K562 (cell line): ENCODE results near the gene SMAP2. TPM values are rescaled to one million over a fixed set of nuclear protein-coding genes. Genes with fewer than 3 reads are reported as not detected.

Experiments used
- CCAR2 ChIP-seq: fragments of 200-400 bp; formaldehyde crosslinking; IDR thresholded peaks from 2 replicates; pipeline ENCODE4 v1.6.1; 2017; ENCODE audit warnings: mild to moderate bottlenecking, low read depth, low read length
- CEBPB ChIP-seq: fragments of 450-650 bp; IDR thresholded peaks from 2 replicates; pipeline ENCODE4 v1.6.1; 2016; ENCODE audit warnings: missing genetic modification characterization, missing compliant biosample characterization
- KAT2B ChIP-seq: IDR thresholded peaks from one replicate; pipeline ENCODE4 v1.6.1; 2012; ENCODE audit warnings: low read depth, mild to moderate bottlenecking, control low read depth, inconsistent platforms, low read length, moderate library complexity
- MYBL2 ChIP-seq, 2 experiments: fragments of 450-650 bp in 1 of 2; sonication (generic) in 1 of 2; formaldehyde crosslinking in 1 of 2; IDR thresholded peaks; 2 replicates each; pipeline versions ENCODE4 v1.6.1 to v1.8.1; 2017 to 2022; ENCODE audit warnings: borderline replicate concordance in 1 of 2, inconsistent platforms in 1 of 2, low read depth in 1 of 2, mild to moderate bottlenecking in 1 of 2, missing genetic modification reagents in 1 of 2, moderate library complexity in 1 of 2
- OTX1 ChIP-seq: fragments of 450-650 bp; formaldehyde crosslinking; IDR thresholded peaks from 2 replicates; pipeline ENCODE4 v1.4.0; 2022; ENCODE audit warnings: mild to moderate bottlenecking
- ZNF76 ChIP-seq: fragments of 250-450 bp; sonication (Bioruptor Pico); IDR thresholded peaks from 2 replicates; pipeline ENCODE4 v1.4.0; 2020; ENCODE audit warnings: mild to moderate bottlenecking, moderate library complexity, borderline replicate concordance
- polyA plus RNA-seq, 8 experiments: library from polyadenylated mRNA; depleted of rRNA in 4 of 8; stranded (reverse) in 5 of 8; unstranded in 3 of 8; fragments of >200 nt; fragmentation: Nextera tagmentation in 2 of 8; fragmentation: Illumina TruSeq in 1 of 8; extraction: Ambion mirVana in 2 of 8; extraction: Trizol in 1 of 8; gene quantifications; 2 replicates each; pipeline versions ENCODE4 v1.2.1 to v1.2.3, GENCODE V29; 2011 to 2014; ENCODE audit warnings: inconsistent platforms in 1 of 8, missing spikeins in 1 of 8
- total RNA-seq, 7 experiments: library from RNA; depleted of rRNA in 6 of 7; stranded (reverse); fragments of >200 nt in 6 of 7; fragmentation: Illumina TruSeq in 2 of 7; extraction: Trizol in 2 of 7; gene quantifications; 2 replicates each; pipeline versions ENCODE4 v1.2.1 to v1.2.3, GENCODE V29; 2011 to 2021; ENCODE audit warnings: low replicate concordance in 1 of 7
- TF ChIP-seq, protein P1 (sequence below): sonication (generic); formaldehyde crosslinking; IDR thresholded peaks from 2 replicates; pipeline ENCODE4 v1.8.0; 2022; ENCODE audit warnings: missing genetic modification reagents, mild to moderate bottlenecking, borderline replicate concordance
- TF ChIP-seq, protein P2 (sequence below): sonication (generic); formaldehyde crosslinking; IDR thresholded peaks from 2 replicates; pipeline ENCODE4 v1.9.0; 2022; ENCODE audit warnings: mild to moderate bottlenecking, missing genetic modification reagents
- TF ChIP-seq, protein P3 (sequence below): sonication (generic); formaldehyde crosslinking; IDR thresholded peaks from 2 replicates; pipeline ENCODE4 v1.8.0; 2023; ENCODE audit warnings: missing genetic modification reagents, mild to moderate bottlenecking, borderline replicate concordance
- TF ChIP-seq, protein P4 (sequence below): fragments of 450-650 bp; IDR thresholded peaks from 2 replicates; pipeline ENCODE4 v1.6.1; 2016; ENCODE audit warnings: low read depth

SMAP2 gene
- total and polyA plus RNA-seq, 9 of the 15 experiments (the other 6 are each of a cell fraction or from before 2014, with no cell fraction given): 38.7 to 212 (median 94.1) TPM

DNA sequence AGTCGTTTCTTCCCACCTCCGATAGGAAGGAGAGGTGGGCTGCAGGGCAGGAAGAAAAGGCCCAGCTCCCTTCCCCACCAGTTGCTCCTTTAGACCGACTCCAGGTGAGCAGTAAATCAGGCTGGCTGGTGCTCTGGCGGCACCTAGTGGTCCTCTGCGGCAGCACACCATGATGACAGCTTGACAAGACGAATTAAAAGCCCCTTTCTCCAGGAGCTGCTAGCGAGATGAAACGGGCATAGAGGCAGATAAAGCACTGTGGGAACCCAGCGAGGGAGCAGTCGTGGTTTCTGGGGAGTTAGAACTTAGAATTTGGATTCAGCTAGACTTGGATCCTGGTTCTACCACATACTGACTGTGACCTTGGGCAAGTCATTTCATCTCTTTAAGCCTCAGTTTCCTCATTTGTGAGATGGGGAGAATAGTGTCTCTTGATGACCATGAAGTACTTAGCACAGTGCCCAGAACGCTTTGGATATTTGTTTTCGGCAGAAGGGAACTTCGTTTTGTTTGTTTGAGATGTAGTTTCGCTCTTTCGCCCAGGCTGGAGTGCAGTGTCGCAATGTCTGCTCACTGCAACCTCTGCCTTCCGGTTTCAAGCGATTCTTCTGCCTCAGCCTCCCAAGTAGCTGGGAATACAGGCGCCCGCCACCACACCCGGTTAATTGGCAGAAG, 34.6 kb upstream of the SMAP2 start (continued):
- TF ChIP-seq CCAR2: no peak
- TF ChIP-seq, protein P1, sequence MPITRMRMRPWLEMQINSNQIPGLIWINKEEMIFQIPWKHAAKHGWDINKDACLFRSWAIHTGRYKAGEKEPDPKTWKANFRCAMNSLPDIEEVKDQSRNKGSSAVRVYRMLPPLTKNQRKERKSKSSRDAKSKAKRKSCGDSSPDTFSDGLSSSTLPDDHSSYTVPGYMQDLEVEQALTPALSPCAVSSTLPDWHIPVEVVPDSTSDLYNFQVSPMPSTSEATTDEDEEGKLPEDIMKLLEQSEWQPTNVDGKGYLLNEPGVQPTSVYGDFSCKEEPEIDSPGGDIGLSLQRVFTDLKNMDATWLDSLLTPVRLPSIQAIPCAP (CRISPR knock-in tag): no peak
- TF ChIP-seq MYBL2 (IDR thresholded peaks at IDR 0.05; ENCODE audit: low read depth): no peak
- TF ChIP-seq MYBL2 (CRISPR knock-in tag; IDR thresholded peaks at IDR 0.05; ENCODE audit: borderline replicate concordance): no peak
- no peak for TF ChIP-seq OTX1 (CRISPR knock-in tag)
- TF ChIP-seq ZNF76: no peak
- TF ChIP-seq, protein P2, sequence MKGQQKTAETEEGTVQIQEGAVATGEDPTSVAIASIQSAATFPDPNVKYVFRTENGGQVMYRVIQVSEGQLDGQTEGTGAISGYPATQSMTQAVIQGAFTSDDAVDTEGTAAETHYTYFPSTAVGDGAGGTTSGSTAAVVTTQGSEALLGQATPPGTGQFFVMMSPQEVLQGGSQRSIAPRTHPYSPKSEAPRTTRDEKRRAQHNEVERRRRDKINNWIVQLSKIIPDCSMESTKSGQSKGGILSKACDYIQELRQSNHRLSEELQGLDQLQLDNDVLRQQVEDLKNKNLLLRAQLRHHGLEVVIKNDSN (CRISPR knock-in tag): peak; percentile 13; the same call in 1 of the 2 replicates
- TF ChIP-seq, protein P3, sequence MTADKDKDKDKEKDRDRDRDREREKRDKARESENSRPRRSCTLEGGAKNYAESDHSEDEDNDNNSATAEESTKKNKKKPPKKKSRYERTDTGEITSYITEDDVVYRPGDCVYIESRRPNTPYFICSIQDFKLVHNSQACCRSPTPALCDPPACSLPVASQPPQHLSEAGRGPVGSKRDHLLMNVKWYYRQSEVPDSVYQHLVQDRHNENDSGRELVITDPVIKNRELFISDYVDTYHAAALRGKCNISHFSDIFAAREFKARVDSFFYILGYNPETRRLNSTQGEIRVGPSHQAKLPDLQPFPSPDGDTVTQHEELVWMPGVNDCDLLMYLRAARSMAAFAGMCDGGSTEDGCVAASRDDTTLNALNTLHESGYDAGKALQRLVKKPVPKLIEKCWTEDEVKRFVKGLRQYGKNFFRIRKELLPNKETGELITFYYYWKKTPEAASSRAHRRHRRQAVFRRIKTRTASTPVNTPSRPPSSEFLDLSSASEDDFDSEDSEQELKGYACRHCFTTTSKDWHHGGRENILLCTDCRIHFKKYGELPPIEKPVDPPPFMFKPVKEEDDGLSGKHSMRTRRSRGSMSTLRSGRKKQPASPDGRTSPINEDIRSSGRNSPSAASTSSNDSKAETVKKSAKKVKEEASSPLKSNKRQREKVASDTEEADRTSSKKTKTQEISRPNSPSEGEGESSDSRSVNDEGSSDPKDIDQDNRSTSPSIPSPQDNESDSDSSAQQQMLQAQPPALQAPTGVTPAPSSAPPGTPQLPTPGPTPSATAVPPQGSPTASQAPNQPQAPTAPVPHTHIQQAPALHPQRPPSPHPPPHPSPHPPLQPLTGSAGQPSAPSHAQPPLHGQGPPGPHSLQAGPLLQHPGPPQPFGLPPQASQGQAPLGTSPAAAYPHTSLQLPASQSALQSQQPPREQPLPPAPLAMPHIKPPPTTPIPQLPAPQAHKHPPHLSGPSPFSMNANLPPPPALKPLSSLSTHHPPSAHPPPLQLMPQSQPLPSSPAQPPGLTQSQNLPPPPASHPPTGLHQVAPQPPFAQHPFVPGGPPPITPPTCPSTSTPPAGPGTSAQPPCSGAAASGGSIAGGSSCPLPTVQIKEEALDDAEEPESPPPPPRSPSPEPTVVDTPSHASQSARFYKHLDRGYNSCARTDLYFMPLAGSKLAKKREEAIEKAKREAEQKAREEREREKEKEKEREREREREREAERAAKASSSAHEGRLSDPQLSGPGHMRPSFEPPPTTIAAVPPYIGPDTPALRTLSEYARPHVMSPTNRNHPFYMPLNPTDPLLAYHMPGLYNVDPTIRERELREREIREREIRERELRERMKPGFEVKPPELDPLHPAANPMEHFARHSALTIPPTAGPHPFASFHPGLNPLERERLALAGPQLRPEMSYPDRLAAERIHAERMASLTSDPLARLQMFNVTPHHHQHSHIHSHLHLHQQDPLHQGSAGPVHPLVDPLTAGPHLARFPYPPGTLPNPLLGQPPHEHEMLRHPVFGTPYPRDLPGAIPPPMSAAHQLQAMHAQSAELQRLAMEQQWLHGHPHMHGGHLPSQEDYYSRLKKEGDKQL: peak; percentile 78; the same call in 1 of the 2 replicates
- TF ChIP-seq, protein P4, sequence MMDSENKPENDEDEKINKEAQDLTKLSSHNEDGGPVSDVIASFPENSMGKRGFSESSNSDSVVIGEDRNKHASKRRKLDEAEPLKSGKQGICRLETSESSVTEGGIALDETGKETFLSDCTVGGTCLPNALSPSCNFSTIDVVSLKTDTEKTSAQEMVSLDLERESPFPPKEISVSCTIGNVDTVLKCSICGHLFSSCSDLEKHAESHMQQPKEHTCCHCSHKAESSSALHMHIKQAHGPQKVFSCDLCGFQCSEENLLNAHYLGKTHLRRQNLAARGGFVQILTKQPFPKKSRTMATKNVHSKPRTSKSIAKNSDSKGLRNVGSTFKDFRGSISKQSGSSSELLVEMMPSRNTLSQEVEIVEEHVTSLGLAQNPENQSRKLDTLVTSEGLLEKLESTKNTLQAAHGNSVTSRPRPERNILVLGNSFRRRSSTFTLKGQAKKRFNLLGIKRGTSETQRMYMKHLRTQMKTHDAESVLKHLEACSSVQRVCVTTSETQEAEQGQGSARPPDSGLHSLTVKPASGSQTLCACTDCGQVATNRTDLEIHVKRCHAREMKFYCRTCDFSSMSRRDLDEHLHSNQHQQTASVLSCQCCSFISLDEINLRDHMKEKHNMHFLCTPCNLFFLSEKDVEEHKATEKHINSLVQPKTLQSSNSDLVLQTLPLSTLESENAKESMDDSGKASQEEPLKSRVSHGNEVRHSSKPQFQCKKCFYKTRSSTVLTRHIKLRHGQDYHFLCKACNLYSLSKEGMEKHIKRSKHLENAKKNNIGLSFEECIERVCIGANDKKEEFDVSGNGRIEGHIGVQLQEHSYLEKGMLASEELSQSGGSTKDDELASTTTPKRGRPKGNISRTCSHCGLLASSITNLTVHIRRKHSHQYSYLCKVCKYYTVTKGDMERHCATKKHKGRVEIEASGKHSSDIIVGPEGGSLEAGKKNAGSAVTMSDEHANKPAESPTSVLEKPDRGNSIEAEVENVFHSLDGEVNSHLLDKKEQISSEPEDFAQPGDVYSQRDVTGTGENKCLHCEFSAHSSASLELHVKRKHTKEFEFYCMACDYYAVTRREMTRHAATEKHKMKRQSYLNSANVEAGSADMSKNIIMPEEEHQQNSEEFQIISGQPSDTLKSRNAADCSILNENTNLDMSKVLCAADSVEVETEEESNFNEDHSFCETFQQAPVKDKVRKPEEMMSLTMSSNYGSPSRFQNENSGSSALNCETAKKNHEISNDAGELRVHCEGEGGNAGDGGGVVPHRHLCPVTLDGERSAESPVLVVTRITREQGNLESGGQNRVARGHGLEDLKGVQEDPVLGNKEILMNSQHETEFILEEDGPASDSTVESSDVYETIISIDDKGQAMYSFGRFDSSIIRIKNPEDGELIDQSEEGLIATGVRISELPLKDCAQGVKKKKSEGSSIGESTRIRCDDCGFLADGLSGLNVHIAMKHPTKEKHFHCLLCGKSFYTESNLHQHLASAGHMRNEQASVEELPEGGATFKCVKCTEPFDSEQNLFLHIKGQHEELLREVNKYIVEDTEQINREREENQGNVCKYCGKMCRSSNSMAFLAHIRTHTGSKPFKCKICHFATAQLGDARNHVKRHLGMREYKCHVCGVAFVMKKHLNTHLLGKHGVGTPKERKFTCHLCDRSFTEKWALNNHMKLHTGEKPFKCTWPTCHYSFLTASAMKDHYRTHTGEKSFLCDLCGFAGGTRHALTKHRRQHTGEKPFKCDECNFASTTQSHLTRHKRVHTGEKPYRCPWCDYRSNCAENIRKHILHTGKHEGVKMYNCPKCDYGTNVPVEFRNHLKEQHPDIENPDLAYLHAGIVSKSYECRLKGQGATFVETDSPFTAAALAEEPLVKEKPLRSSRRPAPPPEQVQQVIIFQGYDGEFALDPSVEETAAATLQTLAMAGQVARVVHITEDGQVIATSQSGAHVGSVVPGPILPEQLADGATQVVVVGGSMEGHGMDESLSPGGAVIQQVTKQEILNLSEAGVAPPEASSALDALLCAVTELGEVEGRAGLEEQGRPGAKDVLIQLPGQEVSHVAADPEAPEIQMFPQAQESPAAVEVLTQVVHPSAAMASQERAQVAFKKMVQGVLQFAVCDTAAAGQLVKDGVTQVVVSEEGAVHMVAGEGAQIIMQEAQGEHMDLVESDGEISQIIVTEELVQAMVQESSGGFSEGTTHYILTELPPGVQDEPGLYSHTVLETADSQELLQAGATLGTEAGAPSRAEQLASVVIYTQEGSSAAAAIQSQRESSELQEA: no peak
- TF ChIP-seq KAT2B: no peak
- TF ChIP-seq CEBPB: peak; percentile 94
